PC-9 (cell line): ENCODE results near the gene CCDC148. TPM values are rescaled to one million over a fixed set of nuclear protein-coding genes. Genes with fewer than 3 reads are reported as not detected.

Experiments used
- BruUV-seq: library from RNA; stranded (reverse); fragments of 400-500 nt; replicated peaks from 2 replicates; lab custom pipeline; 2021; lab: Mats Ljungman, UMichigan
- CTCF ChIA-PET: fragments of 300-600 bp; sonication (Branson Sonifier 250); formaldehyde crosslinking; loops from one replicate; lab custom pipeline; 2022; ENCODE audit warnings: antibody characterized with exemption; lab: Charles Lee
- POLR2A ChIA-PET: fragments of 300-600 bp; sonication (Branson Sonifier 250); formaldehyde crosslinking; loops from one replicate; lab custom pipeline; 2022; ENCODE audit warnings: antibody characterized with exemption; ENCODE audit not compliant: unreplicated experiment; lab: Charles Lee
- DNase-seq, 2 experiments: peaks; one replicate each; pipeline versions ENCODE4 v3.0.0 to v3.0.0-alpha.2; 2015 to 2022; ENCODE audit warnings: mixed read lengths in 1 of 2
- H2AFZ ChIP-seq: fragments of 200-600 bp; sonication (generic); 2 replicates; pipeline ENCODE4 v1.8.1; 2017; ENCODE audit warnings: antibody characterized with exemption
- H3F3A ChIP-seq: fragments of 200-600 bp; sonication (generic); 2 replicates; pipeline ENCODE4 v1.8.1; 2017; ENCODE audit warnings: antibody characterized with exemption, mild to moderate bottlenecking, low read depth; ENCODE audit not compliant: insufficient read depth
- H3K27ac ChIP-seq: fragments of 200-600 bp; sonication (generic); 2 replicates; pipeline ENCODE4 v1.6.1; 2016; ENCODE audit warnings: mixed run types
- H3K27me3 ChIP-seq: fragments of 200-600 bp; sonication (generic); 2 replicates; pipeline ENCODE4 v1.6.1; 2016; ENCODE audit warnings: low read depth, mixed run types; ENCODE audit not compliant: insufficient read depth
- H3K36me3 ChIP-seq: fragments of 200-600 bp; sonication (generic); 2 replicates; pipeline ENCODE4 v1.6.1; 2016; ENCODE audit warnings: low read depth, mixed run types
- H3K4me1 ChIP-seq: fragments of 200-600 bp; sonication (generic); replicated peaks from 2 replicates; pipeline ENCODE4 v1.6.1; 2016; ENCODE audit warnings: mixed run types; ENCODE audit not compliant: insufficient read depth
- H3K4me2 ChIP-seq: fragments of 200-600 bp; sonication (generic); 2 replicates; pipeline ENCODE4 v1.6.1; 2017; ENCODE audit warnings: mixed run types
- H3K4me3 ChIP-seq: fragments of 200-600 bp; sonication (generic); 2 replicates; pipeline ENCODE4 v1.6.1; 2016; ENCODE audit warnings: mixed run types
- H3K79me2 ChIP-seq: fragments of 200-600 bp; sonication (generic); 2 replicates; pipeline ENCODE4 v1.6.1; 2017; ENCODE audit warnings: low read depth, mixed run types
- H3K9me2 ChIP-seq: fragments of 200-600 bp; sonication (generic); 2 replicates; pipeline ENCODE4 v1.8.1; 2017; ENCODE audit warnings: mild to moderate bottlenecking; ENCODE audit not compliant: insufficient read depth
- H3K9me3 ChIP-seq: fragments of 200-600 bp; sonication (generic); 2 replicates; pipeline ENCODE4 v1.8.1; 2016; ENCODE audit warnings: low read depth; ENCODE audit not compliant: insufficient read depth
- H4K20me1 ChIP-seq: fragments of 200-600 bp; sonication (generic); 2 replicates; pipeline ENCODE4 v1.8.1; 2017; ENCODE audit not compliant: insufficient read depth
- CTCF ChIP-seq: fragments of 200-600 bp; sonication (generic); conservative IDR thresholded peaks from 2 replicates; pipeline ENCODE4 v1.6.1; 2017; ENCODE audit warnings: mixed run types, antibody characterized with exemption, mild to moderate bottlenecking, moderate library complexity
- EZH2 ChIP-seq: fragments of 200-600 bp; sonication (generic); IDR thresholded peaks from 2 replicates; pipeline ENCODE4 v1.8.0; 2017; ENCODE audit warnings: antibody characterized with exemption, low read depth
- intact Hi-C: fragments of 100-400 bp; cut with micrococcal nuclease; formaldehyde crosslinking; loops from one replicate; pipeline ENCODE4 v1.10.0; 2022; ENCODE audit not compliant: unreplicated experiment
- total RNA-seq: library from RNA; stranded (reverse); gene quantifications from 2 replicates; pipeline ENCODE4 v1.2.3, GENCODE V29; 2021

Gene CCDC148
- total RNA-seq, 1 experiment from 2014 or later = 1.8 TPM

- no peak overlapping the region for H2AFZ ChIP-seq
- no peak overlapping the region for H3K4me2 ChIP-seq
- no peaks in the 10 kb centered on the region for H3K36me3 ChIP-seq
- no peaks in the 10 kb centered on the region for H3K27me3 ChIP-seq
- no peaks in the 10 kb centered on the region for H3F3A ChIP-seq
- no peak overlapping the region for H3K27ac ChIP-seq
- no peaks in the 10 kb centered on the region for H4K20me1 ChIP-seq
- POLR2A ChIA-PET = no interaction called here
- no peak overlapping the region for H3K4me3 ChIP-seq
- intact Hi-C loops = no loop called here
- no peaks in the 10 kb centered on the region for H3K9me3 ChIP-seq
- peaks cover 28% of the 10 kb centered on the region for H3K79me2 ChIP-seq
- CTCF ChIA-PET = no interaction called here
- no peak for DNase-seq
- TF ChIP-seq EZH2 (no peak), CTCF (no peak)
- H3K9me2 ChIP-seq = no peaks in the 10 kb centered on the region
- H3K4me1 ChIP-seq = peaks cover 12% of the 10 kb centered on the region; the same call in 1 of the 2 replicates
- BruUV-seq = no TSS peak
These were observed 24.6 kb upstream of the CCDC148 start for GRCh38 chr2:158481116-158481515.

- CTCF ChIA-PET = no interaction called here
- BruUV-seq = no TSS peak
- TF ChIP-seq CTCF (no peak), EZH2 (no peak)
- peaks cover 13% of the 10 kb centered on the region; the same call in 1 of the 2 replicates for H3K79me2 ChIP-seq
- no peak overlapping the region for H3K27ac ChIP-seq
- H3K36me3 ChIP-seq = no peaks in the 10 kb centered on the region
- H3K9me3 ChIP-seq = no peaks in the 10 kb centered on the region
- H2AFZ ChIP-seq = no peak overlapping the region
- no peaks in the 10 kb centered on the region for H3K27me3 ChIP-seq
- intact Hi-C loops = no loop called here
- no peak overlapping the region for H3K4me2 ChIP-seq
- H3F3A ChIP-seq = no peaks in the 10 kb centered on the region
- no peaks in the 10 kb centered on the region for H3K9me2 ChIP-seq
- POLR2A ChIA-PET = no interaction called here
- no peak overlapping the region for H3K4me3 ChIP-seq
- H3K4me1 ChIP-seq = peaks cover 12% of the 10 kb centered on the region; the same call in 1 of the 2 replicates
- DNase-seq = no peak
- H4K20me1 ChIP-seq = no peaks in the 10 kb centered on the region
These were observed 22.3 kb upstream of the CCDC148 start for GRCh38 chr2:158478816-158479215.

GRCh38 chr2:158478237-158478636 is 21.7 kb upstream of the CCDC148 start:
- no peak for DNase-seq
- Histone ChIP-seq H3K4me2 (no peak overlapping the region), H3K36me3 (no peaks in the 10 kb centered on the region), H3K27ac (no peak overlapping the region), H3K27me3 (no peaks in the 10 kb centered on the region), H3K4me3 (no peak overlapping the region), H3K4me1 (peaks cover 12% of the 10 kb centered on the region; the same call in 1 of the 2 replicates), H3K79me2 (peaks cover 7% of the 10 kb centered on the region; the same call in 1 of the 2 replicates), H3F3A (no peaks in the 10 kb centered on the region), H2AFZ (no peak overlapping the region), H3K9me3 (no peaks in the 10 kb centered on the region), H4K20me1 (no peaks in the 10 kb centered on the region), H3K9me2 (no peaks in the 10 kb centered on the region)
- CTCF ChIA-PET = no interaction called here
- no TSS peak for BruUV-seq
- POLR2A ChIA-PET = no interaction called here
- TF ChIP-seq CTCF (no peak), EZH2 (no peak)
- intact Hi-C loops = no loop called here
